HT-29 (cell line): ENCODE results near the gene MIOX. TPM values are rescaled to one million over a fixed set of nuclear protein-coding genes. Genes with fewer than 3 reads are reported as not detected.
"Not testable (repeated sequence)": the region's sequence is repeated elsewhere in the genome, so short reads cannot be mapped to it uniquely, and the experiment has no call there.

Experiments
- DNase-seq: peaks from one replicate; pipeline ENCODE4 v3.0.0-alpha.2; 2015; ENCODE audit warnings: low spot score
- total RNA-seq: library from RNA; depleted of rRNA; stranded (reverse); fragments of >200 nt; shearing (Covaris generic); gene quantifications from 2 replicates; pipeline ENCODE4 v1.2.3, GENCODE V29; 2014

MIOX gene
- total RNA-seq, 1 experiment from 2014 or later = not detected

DNA sequence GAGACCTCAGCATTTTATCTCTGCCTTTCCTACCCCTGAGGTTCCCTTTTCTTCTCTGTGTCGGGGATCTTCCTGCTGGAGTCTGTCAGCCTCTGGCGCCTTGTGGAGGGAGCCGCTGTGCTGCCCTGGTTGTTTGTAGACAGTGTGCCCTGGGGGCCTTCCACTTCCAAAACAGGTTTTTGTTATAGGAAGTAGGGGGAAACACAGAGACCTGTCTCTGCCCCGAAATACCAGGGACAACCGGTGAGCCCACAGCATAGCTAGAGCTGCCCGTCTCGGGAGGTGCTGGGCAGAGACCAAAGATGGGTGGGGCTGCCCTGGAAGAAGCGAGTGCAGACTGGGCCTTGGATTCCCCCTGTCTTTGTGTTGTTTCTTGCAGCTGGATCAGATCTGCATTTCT is 29.4 kb downstream of the MIOX start:
- DNase-seq = no peak

DNA sequence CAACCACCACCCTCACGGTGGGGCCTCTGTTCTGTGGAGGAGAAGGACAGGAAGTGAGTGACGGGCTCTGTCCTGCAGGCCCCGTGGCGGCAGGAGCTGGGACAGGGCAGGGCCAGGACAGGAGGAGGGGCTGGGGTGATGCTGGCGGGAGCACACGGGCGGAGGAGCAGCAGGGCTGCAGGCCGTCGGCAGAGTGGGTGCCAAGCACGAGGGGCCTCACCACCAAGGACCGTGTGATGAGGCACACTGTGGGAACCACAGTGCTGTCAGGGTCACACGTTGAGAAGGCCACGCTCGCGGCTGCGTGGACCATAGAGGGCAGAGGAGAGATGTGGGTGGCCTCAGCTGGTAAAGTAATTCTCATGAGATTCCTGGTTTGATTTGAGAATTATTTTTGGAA is 30.2 kb downstream of the MIOX start:
- DNase-seq = no peak

GRCh38 chr22:50517495-50518260 is 31.0 kb downstream of the MIOX start:
- DNase-seq = no peak

- no peak for DNase-seq
These were observed 31.9 kb downstream of the MIOX start for GRCh38 chr22:50518606-50519005.

GRCh38 chr22:50519151-50519550 is 32.5 kb downstream of the MIOX start:
- DNase-seq = no peak

GRCh38 chr22:50520184-50520583 is 33.5 kb downstream of the MIOX start:
- not testable (repeated sequence) for DNase-seq

GRCh38 chr22:50520826-50521453 is 34.3 kb downstream of the MIOX start:
- no peak for DNase-seq

GRCh38 chr22:50521710-50522109 is 35.1 kb downstream of the MIOX start:
- DNase-seq = no peak

DNA sequence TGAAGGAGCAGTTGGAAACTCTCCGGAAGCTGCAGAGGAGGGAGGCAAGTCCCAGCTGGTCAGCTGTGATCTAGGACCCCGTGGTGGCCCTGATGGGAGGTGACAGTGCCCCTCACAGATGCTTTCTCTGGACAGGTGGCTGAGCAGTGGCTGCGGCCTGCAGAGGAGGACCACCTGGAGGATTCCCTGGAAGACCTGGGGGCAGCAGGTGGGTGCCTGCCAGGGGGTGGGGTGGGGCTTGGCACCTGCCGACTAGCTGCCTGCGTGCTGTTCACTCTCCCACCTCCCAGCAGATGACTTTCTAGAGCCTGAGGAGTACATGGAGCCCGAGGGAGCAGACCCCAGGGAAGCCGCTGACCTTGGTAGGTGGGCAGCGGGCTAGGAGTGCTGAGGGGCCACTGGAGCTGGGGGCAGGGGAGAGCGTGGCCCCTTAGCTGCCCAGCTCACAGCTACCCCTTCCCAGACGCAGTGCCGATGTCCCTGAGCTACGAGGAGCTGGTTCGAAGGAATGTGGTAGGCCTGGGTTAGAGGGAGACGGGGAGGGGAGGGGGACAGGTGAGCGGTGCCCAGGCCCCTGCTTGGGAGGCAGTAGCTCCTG is 35.6 kb downstream of the MIOX start:
- DNase-seq = no peak

DNA sequence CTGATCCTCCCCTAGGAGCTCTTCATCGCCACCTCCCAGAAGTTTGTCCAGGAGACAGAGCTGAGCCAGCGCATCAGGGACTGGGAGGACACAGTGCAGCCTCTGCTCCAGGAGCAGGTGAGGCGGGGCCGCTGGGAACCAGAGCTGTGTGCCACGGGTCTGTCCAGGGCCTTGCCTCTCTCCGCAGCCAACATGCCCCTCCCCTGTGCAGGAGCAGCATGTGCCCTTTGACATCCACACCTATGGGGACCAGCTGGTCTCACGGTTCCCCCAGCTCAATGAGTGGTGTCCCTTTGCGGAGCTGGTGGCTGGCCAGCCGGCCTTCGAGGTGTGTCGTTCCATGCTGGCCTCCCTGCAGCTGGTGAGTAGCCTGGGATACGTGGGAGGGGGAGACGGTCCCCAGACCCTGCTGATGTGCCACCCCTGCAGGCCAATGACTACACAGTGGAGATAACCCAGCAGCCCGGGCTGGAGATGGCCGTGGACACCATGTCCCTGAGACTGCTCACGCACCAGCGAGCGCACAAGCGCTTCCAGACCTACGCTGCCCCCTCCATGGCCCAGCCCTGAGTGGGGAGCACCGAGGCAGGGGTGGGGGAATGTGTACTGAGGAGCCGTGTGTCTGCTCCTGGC is 36.3 kb downstream of the MIOX start:
- no peak for DNase-seq

GRCh38 chr22:50523458-50523805 is 36.8 kb downstream of the MIOX start:
- no peak for DNase-seq

GRCh38 chr22:50523806-50524675 is 37.4 kb downstream of the MIOX start:
- peak; percentile 13 for DNase-seq

DNA sequence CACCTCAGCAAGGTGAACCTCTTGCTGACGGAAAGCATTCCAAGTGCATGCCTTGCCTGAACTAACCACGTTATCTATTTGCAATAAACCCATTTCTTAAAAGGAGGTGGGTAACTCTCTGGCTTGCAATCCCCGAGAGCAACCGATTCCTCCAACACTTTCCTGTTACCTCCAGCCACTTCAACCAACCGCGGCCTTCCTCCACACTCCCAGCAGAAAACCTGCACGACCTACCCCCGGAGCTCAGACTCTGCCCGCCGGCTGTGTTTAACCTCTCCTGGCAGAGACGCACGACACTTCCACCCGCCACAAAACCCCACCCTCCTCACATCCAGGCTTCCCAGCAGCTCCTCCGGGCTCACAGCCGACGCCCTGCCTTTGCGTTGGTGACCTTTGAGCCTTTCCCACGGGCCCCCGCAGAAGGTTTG is 38.0 kb downstream of the MIOX start:
- DNase-seq = peak; percentile 33

DNA sequence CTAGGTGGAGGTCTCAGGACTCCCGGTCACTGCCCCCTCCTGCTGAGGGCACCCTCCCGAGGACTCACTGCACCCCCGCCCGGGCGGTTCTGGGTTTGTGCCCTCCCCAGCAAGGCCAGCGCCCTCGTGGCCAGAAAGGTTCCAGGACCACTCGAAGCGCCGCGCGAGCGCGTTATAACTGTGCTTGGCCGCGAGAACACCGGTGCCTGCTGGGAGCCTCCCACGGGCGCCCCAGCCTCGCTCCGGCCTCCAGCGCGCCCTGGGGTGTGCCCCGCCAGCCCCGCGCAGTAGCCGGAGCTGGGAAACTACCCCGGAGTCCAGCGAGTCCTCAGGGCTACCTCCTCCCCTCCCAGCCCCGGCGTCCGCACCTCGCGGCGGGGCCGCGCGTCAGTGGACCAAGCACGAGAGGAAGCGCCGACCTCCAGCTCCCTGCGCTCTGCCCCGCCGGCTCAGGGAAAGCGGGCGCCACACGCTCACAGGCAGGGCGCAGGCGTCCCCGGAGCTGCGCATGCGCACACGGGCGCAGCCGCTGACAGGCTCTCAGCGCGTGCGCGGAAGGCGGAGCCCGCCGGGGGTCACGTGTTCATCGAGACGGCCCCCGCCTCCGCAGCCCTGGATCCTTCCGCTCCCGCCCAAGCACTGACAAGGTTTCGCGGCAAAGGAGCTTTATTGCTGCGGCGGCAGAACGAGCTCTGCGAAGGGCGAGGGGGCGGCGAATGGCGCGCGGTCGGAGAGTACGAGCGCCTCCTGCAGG is 38.6 kb downstream of the MIOX start, which contains the start of gene SCO2:
Gene SCO2 (minus strand): TSS at position 495 of the 754 bp plus-strand sequence. CDS start 1,187 bp downstream, outside the sequence.
- DNase-seq = peak; percentile 94

- no peak for DNase-seq
These were observed 39.1 kb downstream of the MIOX start for GRCh38 chr22:50525858-50526107.

DNA sequence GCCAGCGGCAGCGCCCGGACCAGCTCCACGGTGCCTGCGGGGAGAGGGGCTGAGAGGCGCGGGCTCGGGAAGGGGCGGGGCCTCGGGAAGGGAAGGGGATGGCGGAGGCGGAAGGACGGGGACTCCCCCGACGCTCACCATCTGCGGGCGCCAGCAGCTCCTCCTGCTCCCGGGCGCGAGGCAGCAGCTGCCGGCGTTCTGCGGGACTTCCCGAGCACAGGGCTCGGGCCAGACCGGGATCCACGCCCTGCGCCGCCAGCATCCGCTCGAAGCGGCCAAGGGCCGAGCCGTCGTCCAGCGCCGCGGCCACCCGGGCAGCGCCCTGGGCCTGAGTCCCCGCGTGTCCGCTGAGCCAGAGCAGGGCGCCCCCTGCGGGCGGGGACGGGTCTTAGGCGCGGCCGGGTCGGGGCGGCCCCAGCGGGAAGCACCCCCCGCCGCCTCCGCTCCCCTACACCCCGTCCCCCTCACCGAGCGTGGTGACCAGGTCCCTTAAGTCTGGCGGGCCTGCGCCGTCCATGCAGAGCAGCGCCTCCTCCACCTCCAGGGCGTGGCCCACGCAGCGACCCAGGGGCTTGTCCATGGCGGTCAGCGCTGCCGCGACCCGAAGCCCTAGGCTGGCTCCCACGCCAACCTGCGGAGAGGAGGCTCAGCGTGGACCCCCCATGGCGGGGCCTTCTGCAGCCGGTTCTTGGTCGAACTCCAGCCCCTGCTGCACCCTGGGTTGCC is 39.6 kb downstream of the MIOX start:
- peak; percentile 19 for DNase-seq

- peak; percentile 19 for DNase-seq
These were observed 40.5 kb downstream of the MIOX start for GRCh38 chr22:50526834-50527801.

DNA sequence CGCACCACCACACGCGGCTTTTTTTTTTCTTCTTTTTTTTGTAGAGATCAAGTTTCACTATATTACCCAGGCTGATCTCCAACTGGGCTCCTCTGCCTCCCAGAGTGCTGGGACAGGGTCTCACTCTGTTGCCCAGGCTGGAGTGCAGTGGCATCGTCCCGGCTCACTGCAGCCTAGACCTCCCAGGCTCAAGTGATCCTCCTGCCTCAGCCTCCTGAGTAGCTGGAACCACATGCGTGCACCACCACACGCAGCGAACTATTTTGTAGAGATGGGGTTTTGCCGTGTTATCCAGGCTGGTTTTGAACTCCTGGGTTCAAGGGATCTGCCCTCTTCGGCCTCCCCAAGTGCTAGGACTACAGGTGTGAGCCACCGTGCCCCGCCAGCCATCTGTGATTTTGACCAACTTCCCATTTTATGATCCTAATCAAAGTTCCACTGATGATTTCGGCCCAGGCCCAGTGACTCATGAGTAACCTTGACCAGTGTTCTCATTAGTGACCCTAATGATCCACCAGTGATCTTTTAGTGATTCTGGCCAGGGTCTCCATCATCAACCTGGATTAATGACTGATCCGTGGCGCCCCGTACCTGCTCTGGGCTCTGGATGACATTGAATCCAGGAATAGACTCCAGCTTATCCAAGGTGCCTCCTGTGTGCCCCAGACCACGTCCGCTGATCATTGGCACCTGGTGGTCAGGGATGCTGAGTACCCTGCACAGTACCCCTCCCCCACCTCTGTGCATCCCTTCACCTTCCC is 41.4 kb downstream of the MIOX start:
- no peak for DNase-seq
